T47D (cell line): ENCODE data around the gene PSMD13.
"Not testable (repeated sequence)": the region's sequence is repeated elsewhere in the genome, so short reads cannot be mapped to it uniquely, and the experiment has no call there.

ENCODE experiments used
- DNase-seq, 2 experiments: peaks; one replicate each; pipeline versions ENCODE4 v3.0.0 to v3.0.0-alpha.2; 2011 to 2012; ENCODE audit warnings: low read depth in 1 of 2, low spot score in 1 of 2
- JUND ChIP-seq: IDR thresholded peaks from 2 replicates; pipeline ENCODE4 v1.6.1; 2012; ENCODE audit warnings: low read depth
- in situ Hi-C: cut with HindIII; loops from 2 replicates; pipeline ENCODE4 v1.10.0; 2016; ENCODE audit warnings: low sequenced_read_pairs, low pct_unique_long_range_greater_than_20kb

The PSMD13 gene

GRCh38 chr11:216081-216974 lies 20.4 kb upstream of the PSMD13 start:
- no peak for TF ChIP-seq JUND

GRCh38 chr11:217704-218103 lies 19.1 kb upstream of the PSMD13 start:
- in situ Hi-C loops, result no loop called here
- TF ChIP-seq JUND, result no peak
- no peak for DNase-seq

More at GRCh38 chr11:216081-216974, 20.4 kb upstream of the PSMD13 start:
- in situ Hi-C loops, result no loop called here
- no peak for DNase-seq

- in situ Hi-C loops, result no loop called here
Observed at GRCh38 chr11:218815-219593, 17.8 kb upstream of the PSMD13 start.

GRCh38 chr11:220641-221215 lies 16.0 kb upstream of the PSMD13 start:
- DNase-seq, in situ Hi-C loops: not testable (repeated sequence)

More at GRCh38 chr11:218815-219593, 17.8 kb upstream of the PSMD13 start:
- DNase-seq, result no peak
- TF ChIP-seq JUND, result no peak

- TF ChIP-seq JUND, result no peak
- no peak for DNase-seq
- in situ Hi-C loops, result no loop called here
Observed at GRCh38 chr11:221539-221938, 15.2 kb upstream of the PSMD13 start.

GRCh38 chr11:221998-222789 lies 14.6 kb upstream of the PSMD13 start:
- TF ChIP-seq JUND, result no peak
- DNase-seq, result no peak
- in situ Hi-C loops, result no loop called here

GRCh38 chr11:223026-223789 lies 13.6 kb upstream of the PSMD13 start:
- in situ Hi-C loops, result no loop called here
- TF ChIP-seq JUND, result no peak
- DNase-seq, result no peak

GRCh38 chr11:223884-224283 lies 12.9 kb upstream of the PSMD13 start:
- in situ Hi-C loops, result no loop called here
- no peak for TF ChIP-seq JUND
- no peak for DNase-seq

GRCh38 chr11:224424-224823 lies 12.4 kb upstream of the PSMD13 start:
- DNase-seq, result no peak
- in situ Hi-C loops, result no loop called here
- no peak for TF ChIP-seq JUND

- in situ Hi-C loops, result no loop called here
- TF ChIP-seq JUND, result no peak
- no peak for DNase-seq
Observed at GRCh38 chr11:225734-226453, 10.9 kb upstream of the PSMD13 start.

GRCh38 chr11:227824-228379 lies 8.9 kb upstream of the PSMD13 start:
- DNase-seq, result no peak
- no peak for TF ChIP-seq JUND
- in situ Hi-C loops, result no loop called here
